Measurements from ENCODE around the gene IKZF5. TPM values are rescaled to one million over a fixed set of nuclear protein-coding genes. Genes with fewer than 3 reads are reported as not detected.

The IKZF5 gene
- total RNA-seq, 1 donor from 2014 or later, result 2.1 TPM

DNA sequence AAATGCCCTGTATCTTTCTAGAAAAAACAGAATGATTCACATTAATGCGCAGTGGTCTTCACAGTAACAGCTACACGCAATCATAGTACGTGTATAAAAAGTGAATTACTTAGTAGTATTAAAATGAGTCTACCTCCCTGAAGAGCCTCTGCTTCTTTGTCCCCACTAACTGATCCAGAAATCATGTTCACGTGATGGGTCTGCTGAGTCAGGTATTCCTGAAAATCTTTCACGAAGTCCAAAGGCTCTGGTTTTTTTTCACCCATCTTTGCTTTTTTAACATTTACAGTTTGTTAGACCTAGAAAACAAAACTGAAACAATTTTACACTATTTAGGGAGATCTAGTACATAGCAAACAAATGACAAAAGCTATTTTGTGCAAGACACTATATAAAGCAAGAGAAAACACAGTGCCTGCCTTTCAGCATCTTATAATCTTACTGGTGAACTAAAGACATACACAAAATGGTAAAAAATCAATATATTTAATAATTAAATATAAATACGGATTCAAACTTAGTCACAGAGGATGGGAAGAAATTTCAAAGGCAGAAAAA is 10.2 kb downstream of the IKZF5 start:
- Histone ChIP-seq H3K36me3 (ENCODE audit: control insufficient read depth, insufficient read depth, low read length) (peaks cover 16% of the 10 kb centered on the region), H3K27me3 (ENCODE audit: control insufficient read depth, insufficient read depth, low read length) (no peaks in the 10 kb centered on the region), H3K4me3 (ENCODE audit: low read depth, low read length) (no peak overlapping the region)
- no peak for DNase-seq (ENCODE audit: low read depth)
- TF ChIP-seq, protein P1, sequence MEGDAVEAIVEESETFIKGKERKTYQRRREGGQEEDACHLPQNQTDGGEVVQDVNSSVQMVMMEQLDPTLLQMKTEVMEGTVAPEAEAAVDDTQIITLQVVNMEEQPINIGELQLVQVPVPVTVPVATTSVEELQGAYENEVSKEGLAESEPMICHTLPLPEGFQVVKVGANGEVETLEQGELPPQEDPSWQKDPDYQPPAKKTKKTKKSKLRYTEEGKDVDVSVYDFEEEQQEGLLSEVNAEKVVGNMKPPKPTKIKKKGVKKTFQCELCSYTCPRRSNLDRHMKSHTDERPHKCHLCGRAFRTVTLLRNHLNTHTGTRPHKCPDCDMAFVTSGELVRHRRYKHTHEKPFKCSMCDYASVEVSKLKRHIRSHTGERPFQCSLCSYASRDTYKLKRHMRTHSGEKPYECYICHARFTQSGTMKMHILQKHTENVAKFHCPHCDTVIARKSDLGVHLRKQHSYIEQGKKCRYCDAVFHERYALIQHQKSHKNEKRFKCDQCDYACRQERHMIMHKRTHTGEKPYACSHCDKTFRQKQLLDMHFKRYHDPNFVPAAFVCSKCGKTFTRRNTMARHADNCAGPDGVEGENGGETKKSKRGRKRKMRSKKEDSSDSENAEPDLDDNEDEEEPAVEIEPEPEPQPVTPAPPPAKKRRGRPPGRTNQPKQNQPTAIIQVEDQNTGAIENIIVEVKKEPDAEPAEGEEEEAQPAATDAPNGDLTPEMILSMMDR (IDR thresholded peaks at IDR 0.05; ENCODE audit: insufficient read depth, low read length, severe bottlenecking), result no peak
- no peak for FAIRE-seq

DNA sequence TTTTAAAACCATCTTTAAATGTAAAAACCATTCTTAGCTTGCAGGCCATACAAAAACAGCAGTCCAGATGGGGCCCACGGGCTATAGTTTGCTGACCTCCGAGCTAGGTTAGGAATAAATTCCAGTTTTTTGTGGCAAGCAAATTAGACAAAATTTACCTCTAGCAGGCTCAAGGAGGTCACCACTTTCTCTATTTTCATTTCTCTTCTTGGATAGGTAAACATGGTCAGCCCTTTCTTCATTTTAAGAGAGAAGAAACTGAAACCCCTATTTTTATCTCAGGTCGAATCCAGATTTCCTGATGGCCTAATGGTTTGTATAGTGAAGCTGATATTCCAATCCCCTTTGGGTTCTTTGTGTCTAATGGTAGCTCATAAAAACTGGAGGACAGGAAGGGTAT is 10.7 kb downstream of the IKZF5 start:
- peaks cover 16% of the 10 kb centered on the region for H3K36me3 ChIP-seq (ENCODE audit: control insufficient read depth, insufficient read depth, low read length)
- no peak overlapping the region for H3K4me3 ChIP-seq (ENCODE audit: low read depth, low read length)
- FAIRE-seq (no peak), DNase-seq (ENCODE audit: low read depth) (no peak)
- no peaks in the 10 kb centered on the region for H3K27me3 ChIP-seq (ENCODE audit: control insufficient read depth, insufficient read depth, low read length)
- TF ChIP-seq, protein P1 (IDR thresholded peaks at IDR 0.05; ENCODE audit: insufficient read depth, low read length, severe bottlenecking), result no peak

DNA sequence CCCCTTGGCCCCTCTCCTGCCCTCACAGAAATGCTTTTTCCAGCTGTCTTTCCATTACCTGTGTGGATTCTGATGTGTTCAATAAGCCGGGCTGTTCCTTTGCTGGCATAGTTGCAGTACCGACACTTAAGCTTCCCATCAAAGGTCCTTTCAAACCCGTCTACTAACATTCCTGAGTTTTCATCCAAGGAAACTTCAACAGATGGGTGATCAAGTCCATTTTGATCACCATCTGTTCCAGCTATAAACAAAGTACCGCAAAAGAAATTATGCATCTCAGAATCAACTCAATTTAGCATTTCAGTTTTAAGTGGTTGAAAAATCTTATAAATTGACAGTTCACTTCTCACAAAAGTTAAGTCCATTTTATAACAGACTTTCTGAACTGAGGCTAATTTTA is 12.7 kb downstream of the IKZF5 start:
- FAIRE-seq, result no peak
- TF ChIP-seq, protein P1 (IDR thresholded peaks at IDR 0.05; ENCODE audit: insufficient read depth, low read length, severe bottlenecking), result no peak

DNA sequence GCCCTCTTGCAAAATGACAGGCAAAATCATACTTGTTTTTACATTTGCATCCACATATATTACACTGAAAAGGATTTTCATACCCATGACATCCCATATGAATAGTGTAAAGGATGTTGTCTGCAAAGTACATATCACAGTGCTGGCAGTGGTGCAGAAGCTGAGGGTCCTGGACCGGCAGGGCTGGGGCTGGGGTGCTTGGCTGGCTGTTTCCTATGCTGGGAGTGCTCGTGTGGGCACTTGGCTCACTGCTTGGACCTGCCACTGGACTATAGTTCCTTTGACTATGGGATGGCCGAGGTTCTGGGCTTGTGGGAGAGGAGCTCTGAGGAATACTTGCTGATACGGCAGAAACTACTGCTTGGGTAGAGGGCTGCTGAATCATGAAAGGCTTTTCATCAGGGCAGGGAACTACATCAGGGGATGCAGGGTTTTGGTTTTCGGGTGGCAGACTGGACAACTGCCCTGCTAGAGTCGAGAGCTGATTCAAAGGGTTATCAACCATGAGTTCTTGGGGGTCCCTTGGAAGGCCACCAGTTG is 14.7 kb downstream of the IKZF5 start:
- FAIRE-seq, result no peak
- H3K36me3 ChIP-seq (ENCODE audit: control insufficient read depth, insufficient read depth, low read length), result peaks cover 14% of the 10 kb centered on the region
- TF ChIP-seq, protein P1 (IDR thresholded peaks at IDR 0.05; ENCODE audit: insufficient read depth, low read length, severe bottlenecking), result no peak

More for the DNA sequence above, 12.7 kb downstream of the IKZF5 start:
- H3K27me3 ChIP-seq (ENCODE audit: control insufficient read depth, insufficient read depth, low read length), result no peaks in the 10 kb centered on the region
- DNase-seq (ENCODE audit: low read depth), result no peak
- peaks cover 16% of the 10 kb centered on the region for H3K36me3 ChIP-seq (ENCODE audit: control insufficient read depth, insufficient read depth, low read length)
- no peak overlapping the region for H3K4me3 ChIP-seq (ENCODE audit: low read depth, low read length)

DNA sequence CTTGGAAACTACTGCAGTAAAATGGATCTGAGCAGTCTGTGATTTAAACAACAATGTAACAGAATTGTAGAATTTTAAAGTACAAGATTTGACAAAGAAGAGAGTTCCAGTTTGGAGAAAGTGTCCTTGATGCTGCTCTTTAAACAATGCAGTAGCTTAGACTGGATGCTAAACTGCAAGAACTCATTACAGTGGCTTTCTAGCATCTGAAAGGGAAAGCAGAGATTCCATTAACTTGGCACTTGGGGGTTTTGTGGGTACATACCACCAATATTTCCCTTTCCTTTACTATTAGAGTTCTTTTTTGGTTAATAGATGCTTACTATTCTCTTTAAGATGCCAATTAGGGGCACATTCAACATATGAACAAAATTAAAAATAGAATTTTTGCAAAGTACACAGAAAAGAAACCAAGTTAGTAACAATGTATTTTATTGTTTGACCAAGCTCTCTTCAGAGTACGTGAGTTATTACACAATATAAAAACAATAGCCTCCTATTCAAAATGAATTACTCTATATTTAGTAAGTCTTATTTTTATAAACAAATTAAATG is 16.5 kb downstream of the IKZF5 start:
- Histone ChIP-seq H3K27me3 (ENCODE audit: control insufficient read depth, insufficient read depth, low read length) (no peaks in the 10 kb centered on the region), H3K4me3 (ENCODE audit: low read depth, low read length) (no peak overlapping the region), H3K36me3 (ENCODE audit: control insufficient read depth, insufficient read depth, low read length) (peaks cover 9% of the 10 kb centered on the region)
- TF ChIP-seq, protein P1 (IDR thresholded peaks at IDR 0.05; ENCODE audit: insufficient read depth, low read length, severe bottlenecking), result no peak
- DNase-seq (ENCODE audit: low read depth) (no peak), FAIRE-seq (no peak)

More for the DNA sequence above, 14.7 kb downstream of the IKZF5 start:
- no peak for DNase-seq (ENCODE audit: low read depth)
- Histone ChIP-seq H3K27me3 (ENCODE audit: control insufficient read depth, insufficient read depth, low read length) (no peaks in the 10 kb centered on the region), H3K4me3 (ENCODE audit: low read depth, low read length) (no peak overlapping the region)

All from bronchial epithelial cell (primary cell).